Esophagus squamous epithelium (tissue), 5 donors: ENCODE measurements around the gene RASL10B. TPM values are rescaled to one million over a fixed set of nuclear protein-coding genes. Genes with fewer than 3 reads are reported as not detected.

Source experiments
- DNase-seq: peaks from one replicate; lab custom pipeline; 2025; lab: John Stamatoyannopoulos, UW
- H3K27ac ChIP-seq, 4 donors: fragments of 200-600 bp; sonication (generic); one replicate each; pipeline ENCODE4 v1.5.1; 2016 to 2019; ENCODE audit warnings: mild to moderate bottlenecking in 1 of 4
- H3K27me3 ChIP-seq, 4 donors: fragments of 200-600 bp; sonication (generic); 1 replicate in 3 of 4; 2 replicates in 1 of 4; pipeline versions ENCODE4 v1.5.1 to v1.6.0; 2017 to 2021; ENCODE audit warnings: antibody characterized with exemption in 1 of 4
- H3K36me3 ChIP-seq, 3 donors: fragments of 200-600 bp; sonication (generic); one replicate each; pipeline ENCODE4 v1.5.1; 2016 to 2019
- H3K4me1 ChIP-seq, 3 donors: fragments of 200-600 bp; sonication (generic); one replicate each; pipeline ENCODE4 v1.5.1; 2017 to 2019
- H3K4me3 ChIP-seq, 4 donors: fragments of 200-600 bp; sonication (generic); 1 replicate in 3 of 4; 2 replicates in 1 of 4; pipeline ENCODE4 v1.5.1; 2016 to 2019; ENCODE audit warnings: mild to moderate bottlenecking in 2 of 4, moderate library complexity in 1 of 4
- H3K9me3 ChIP-seq, 3 donors: fragments of 200-600 bp; sonication (generic); one replicate each; pipeline ENCODE4 v1.5.1; 2016 to 2019
- POLR2A ChIP-seq, 4 donors: fragments of 450-650 bp; IDR thresholded peaks; one replicate each; pipeline ENCODE4 v1.6.1; 2017; ENCODE audit warnings: antibody characterized with exemption in 4 of 4, mild to moderate bottlenecking in 4 of 4, moderate library complexity in 3 of 4
- WGBS, 2 donors: methylation state at CpG; one replicate each; pipeline ENCODE4 v1.1.5; 2018; 5-methylcytosine and 5-hydroxymethylcytosine counted together
- intact Hi-C: fragments of 100-400 bp; cut with DNase I; formaldehyde crosslinking; loops from one replicate; pipeline ENCODE4 v1.15.0; 2022
- total RNA-seq, 4 donors: library from RNA; depleted of rRNA; stranded (reverse); fragments of >200 nt; gene quantifications; one replicate each; pipeline ENCODE4 v1.1.0, GENCODE V29; 2016
- TF ChIP-seq, protein P1 (sequence below), 6 experiments: fragments of 450-650 bp in 4 of 6; fragments of 200-600 bp in 2 of 6; sonication (generic) in 2 of 6; IDR thresholded peaks; one replicate each; pipeline ENCODE4 v1.5.1; 2016 to 2019; ENCODE audit warnings: antibody characterized with exemption in 6 of 6, mild to moderate bottlenecking in 4 of 6, moderate library complexity in 4 of 6
- donor health status: DM: yes; HTN: yes; CAD: no.

The RASL10B gene
- total RNA-seq, 4 donors from 2014 or later = 0.34 to 1.5 (median 0.89) TPM

DNA sequence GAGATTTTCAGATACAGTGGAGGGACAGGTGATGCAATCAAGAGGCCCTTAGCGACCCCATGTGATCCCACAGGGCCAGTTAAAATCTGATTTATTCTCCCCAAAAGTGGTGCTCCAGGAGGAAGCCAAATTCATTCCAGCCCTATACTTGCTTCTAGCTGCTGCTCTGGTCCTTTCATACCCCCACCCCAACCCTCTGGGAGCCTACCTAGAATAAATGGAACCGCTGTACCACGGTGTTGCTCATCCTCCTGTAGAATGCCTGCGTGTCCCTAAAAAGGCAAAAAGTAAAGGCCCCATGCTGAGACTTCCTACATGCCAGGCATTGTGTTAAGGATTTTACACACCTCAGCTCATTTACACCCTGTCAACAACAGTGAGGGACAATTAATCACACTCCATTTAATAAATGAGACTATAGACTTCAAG is 2.0 kb upstream of the RASL10B start:
- Histone ChIP-seq H3K27me3 (peaks cover 0 to 16% (median 0%) of the 10 kb centered on the region in 4 donors), H3K4me1 (peaks cover 9 to 39% (median 16%) of the 10 kb centered on the region in 3 donors), H3K9me3 (no peaks in the 10 kb centered on the region), H3K4me3 (no peak overlapping the region), H3K36me3 (peaks cover 0 to 42% (median 8%) of the 10 kb centered on the region in 3 donors), H3K27ac (no peak overlapping the region)
- intact Hi-C loops = no loop called here
- no peak for DNase-seq
- no peak for TF ChIP-seq POLR2A (IDR thresholded peaks at IDR 0.05)
- TF ChIP-seq, protein P1, sequence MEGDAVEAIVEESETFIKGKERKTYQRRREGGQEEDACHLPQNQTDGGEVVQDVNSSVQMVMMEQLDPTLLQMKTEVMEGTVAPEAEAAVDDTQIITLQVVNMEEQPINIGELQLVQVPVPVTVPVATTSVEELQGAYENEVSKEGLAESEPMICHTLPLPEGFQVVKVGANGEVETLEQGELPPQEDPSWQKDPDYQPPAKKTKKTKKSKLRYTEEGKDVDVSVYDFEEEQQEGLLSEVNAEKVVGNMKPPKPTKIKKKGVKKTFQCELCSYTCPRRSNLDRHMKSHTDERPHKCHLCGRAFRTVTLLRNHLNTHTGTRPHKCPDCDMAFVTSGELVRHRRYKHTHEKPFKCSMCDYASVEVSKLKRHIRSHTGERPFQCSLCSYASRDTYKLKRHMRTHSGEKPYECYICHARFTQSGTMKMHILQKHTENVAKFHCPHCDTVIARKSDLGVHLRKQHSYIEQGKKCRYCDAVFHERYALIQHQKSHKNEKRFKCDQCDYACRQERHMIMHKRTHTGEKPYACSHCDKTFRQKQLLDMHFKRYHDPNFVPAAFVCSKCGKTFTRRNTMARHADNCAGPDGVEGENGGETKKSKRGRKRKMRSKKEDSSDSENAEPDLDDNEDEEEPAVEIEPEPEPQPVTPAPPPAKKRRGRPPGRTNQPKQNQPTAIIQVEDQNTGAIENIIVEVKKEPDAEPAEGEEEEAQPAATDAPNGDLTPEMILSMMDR (IDR thresholded peaks at IDR 0.05) = no peak
- 71 to 81% methylated on average over 4 of the region's 4 CpGs for WGBS, 2 donors

DNA sequence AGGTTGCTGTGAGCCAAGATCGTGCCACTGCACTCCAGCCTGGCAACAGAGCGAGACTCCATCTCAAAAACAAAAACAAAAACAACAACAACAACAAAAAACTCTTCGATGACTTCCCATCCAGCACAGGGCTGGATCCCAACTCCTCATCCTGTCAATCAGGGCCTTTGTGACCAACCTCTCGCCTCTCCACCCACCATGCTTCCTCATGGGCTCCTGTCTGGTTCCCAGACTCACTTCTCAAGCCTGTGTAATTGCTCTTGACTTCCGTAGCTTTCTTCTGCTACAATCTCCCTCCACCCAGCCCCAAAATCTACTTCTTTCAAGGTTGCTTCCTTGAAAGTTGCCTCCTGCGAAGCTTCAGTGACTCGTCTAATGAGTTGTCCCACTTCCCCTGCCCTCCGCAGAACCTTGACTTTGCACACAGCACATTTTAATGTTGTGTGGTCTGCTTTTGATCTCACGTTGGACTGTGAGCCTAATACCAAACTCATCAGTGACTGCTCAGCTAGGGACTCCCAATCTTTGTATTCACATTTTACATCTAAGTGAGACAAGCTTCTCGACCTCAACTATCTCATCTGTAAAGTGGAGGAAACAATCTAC is 936 bp upstream of the RASL10B start:
- intact Hi-C loops = no loop called here
- no peak overlapping the region for H3K4me3 ChIP-seq
- DNase-seq = no peak
- H3K9me3 ChIP-seq = no peaks in the 10 kb centered on the region
- H3K36me3 ChIP-seq = peaks cover 0 to 31% (median 0%) of the 10 kb centered on the region in 3 donors
- TF ChIP-seq POLR2A (IDR thresholded peaks at IDR 0.05) = no peak
- TF ChIP-seq, protein P1 (IDR thresholded peaks at IDR 0.05) = no peak
- peaks cover 9 to 38% (median 16%) of the 10 kb centered on the region in 3 donors for H3K4me1 ChIP-seq
- H3K27ac ChIP-seq = no peak overlapping the region
- 81 to 84% methylated on average over 10 of the region's 10 CpGs for WGBS, 2 donors
- peaks cover 0 to 16% (median 0%) of the 10 kb centered on the region in 4 donors for H3K27me3 ChIP-seq

DNA sequence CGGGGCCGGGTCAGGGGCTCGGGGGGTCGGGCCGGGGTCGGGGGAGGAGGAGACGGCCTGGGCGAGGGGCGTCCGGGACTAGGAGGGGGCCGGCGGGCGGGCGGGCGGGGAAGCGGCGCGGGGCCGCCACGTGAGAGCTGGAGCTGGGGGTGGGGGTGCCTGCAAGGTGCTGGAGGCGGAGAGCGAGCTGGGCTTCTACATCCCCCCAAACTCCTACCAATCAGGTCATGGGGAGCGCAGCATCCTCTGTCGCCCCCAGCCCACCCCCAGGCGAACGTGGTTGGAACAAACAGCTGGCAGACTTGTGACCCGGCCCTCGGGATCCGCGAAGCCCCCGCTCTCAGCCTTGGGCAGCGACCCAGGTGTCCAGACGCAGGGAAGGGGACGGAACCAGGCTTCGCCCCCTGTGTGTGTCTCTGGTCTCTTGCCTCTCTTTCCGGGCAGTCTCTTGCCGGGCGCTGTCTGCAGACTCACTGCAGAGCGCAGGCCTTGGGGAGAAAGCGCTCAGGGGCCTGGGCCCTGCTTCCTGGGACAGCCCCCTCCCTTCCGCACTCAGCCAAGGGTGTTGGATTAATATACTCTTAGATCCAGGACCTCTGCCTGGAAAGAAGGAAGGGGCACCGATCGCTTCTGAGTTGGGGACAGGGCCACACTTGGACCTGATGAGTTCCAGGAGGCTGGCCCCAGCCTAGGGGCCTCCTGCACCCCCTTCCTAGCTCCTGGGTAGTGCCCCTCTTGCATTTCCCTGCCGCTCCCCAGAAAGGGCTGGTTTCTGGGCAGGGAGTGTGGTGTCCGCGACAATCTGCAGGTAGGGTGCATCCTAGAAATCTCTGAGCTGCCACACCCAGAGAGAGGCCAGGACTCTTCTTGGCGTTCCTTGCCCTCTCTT is 722 bp downstream of the RASL10B start:
- peaks cover 0 to 16% (median 0%) of the 10 kb centered on the region in 4 donors for H3K27me3 ChIP-seq
- H3K4me1 ChIP-seq = peaks cover 9 to 23% (median 16%) of the 10 kb centered on the region in 3 donors
- intact Hi-C loops = no loop called here
- H3K27ac ChIP-seq = peak overlapping the region in 1 of 4 donors; percentile 39
- DNase-seq = no peak
- no peaks in the 10 kb centered on the region for H3K9me3 ChIP-seq
- WGBS, 2 donors = 27 to 31% methylated on average over 3 to 13 of the region's 47 CpGs
- peaks cover 0 to 14% (median 0%) of the 10 kb centered on the region in 3 donors for H3K36me3 ChIP-seq
- TF ChIP-seq, protein P1 (IDR thresholded peaks at IDR 0.05) = no peak
- no peak for TF ChIP-seq POLR2A (IDR thresholded peaks at IDR 0.05)
- peak overlapping the region; percentile 50 to 76 (median 58) for H3K4me3 ChIP-seq

DNA sequence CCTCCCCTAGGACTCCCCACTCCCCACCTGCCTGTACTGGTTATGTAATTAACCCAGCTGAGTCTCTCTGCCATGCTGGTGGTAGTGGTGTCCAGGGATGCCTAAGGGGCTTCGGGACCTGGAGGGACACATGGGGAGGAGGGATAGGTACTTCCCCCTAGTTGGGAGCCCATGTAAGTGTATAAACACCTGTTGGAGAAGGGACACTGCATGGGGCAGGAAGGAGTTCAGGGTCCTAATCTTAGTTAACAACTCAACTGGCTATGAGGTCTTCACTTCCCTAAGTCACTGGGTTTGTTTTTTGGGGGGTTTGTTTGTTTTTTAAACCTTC is 1.3 kb downstream of the RASL10B start:
- Histone ChIP-seq H3K27ac (no peak overlapping the region), H3K4me3 (no peak overlapping the region), H3K4me1 (peaks cover 9 to 23% (median 16%) of the 10 kb centered on the region in 3 donors), H3K9me3 (no peaks in the 10 kb centered on the region), H3K36me3 (peaks cover 0 to 8% (median 0%) of the 10 kb centered on the region in 3 donors), H3K27me3 (peaks cover 0 to 16% (median 0%) of the 10 kb centered on the region in 4 donors)
- no CpG with 5 or more reads among the region's 1 CpG for WGBS, 2 donors
- no peak for DNase-seq
- TF ChIP-seq, protein P1 (IDR thresholded peaks at IDR 0.05) = no peak
- TF ChIP-seq POLR2A (IDR thresholded peaks at IDR 0.05) = no peak
- intact Hi-C loops = no loop called here

DNA sequence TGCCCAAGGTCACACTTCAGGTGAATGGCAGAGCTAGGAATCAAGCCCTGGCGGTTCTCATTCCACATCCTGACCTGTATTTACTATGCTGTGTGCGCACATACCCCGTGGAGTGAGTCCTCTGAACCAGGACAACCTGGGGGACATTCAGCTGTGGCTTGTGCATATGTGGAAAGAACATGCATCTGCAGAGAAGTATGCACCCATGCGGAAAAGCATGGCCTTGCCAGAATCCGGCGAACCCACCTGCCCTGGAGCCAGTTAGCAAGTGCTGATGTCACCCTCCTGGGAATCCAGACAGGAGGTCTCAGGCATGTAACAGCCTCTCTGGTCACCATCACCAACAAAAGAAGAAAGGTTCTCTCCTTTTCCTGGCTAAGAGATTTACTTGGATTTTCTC is 1.9 kb downstream of the RASL10B start:
- H3K36me3 ChIP-seq = peaks cover 0 to 2% (median 0%) of the 10 kb centered on the region in 3 donors
- DNase-seq = no peak
- WGBS, 2 donors = 26 to 64% methylated on average over 3 to 5 of the region's 6 CpGs
- peaks cover 9 to 23% (median 16%) of the 10 kb centered on the region in 3 donors for H3K4me1 ChIP-seq
- TF ChIP-seq, protein P1 (IDR thresholded peaks at IDR 0.05) = no peak
- TF ChIP-seq POLR2A (IDR thresholded peaks at IDR 0.05) = no peak
- no peaks in the 10 kb centered on the region for H3K9me3 ChIP-seq
- peaks cover 0 to 16% (median 0%) of the 10 kb centered on the region in 4 donors for H3K27me3 ChIP-seq
- intact Hi-C loops = no loop called here
- no peak overlapping the region for H3K27ac ChIP-seq
- H3K4me3 ChIP-seq = no peak overlapping the region
